Activated CD8-positive, alpha-beta memory T cell treated with anti-CD3 and anti-CD28 coated beads, Interleukin-2, amount 50 U/mL, for 24 hours (primary cell): ENCODE data around the gene UGT1A10.
"Not testable (repeated sequence)": the region's sequence is repeated elsewhere in the genome, so short reads cannot be mapped to it uniquely, and the experiment has no call there.

Source experiments
- DNase-seq: peaks from one replicate; pipeline ENCODE4 v3.0.0-alpha.2; 2020; ENCODE audit errors: extremely low read depth

UGT1A10 gene

DNA sequence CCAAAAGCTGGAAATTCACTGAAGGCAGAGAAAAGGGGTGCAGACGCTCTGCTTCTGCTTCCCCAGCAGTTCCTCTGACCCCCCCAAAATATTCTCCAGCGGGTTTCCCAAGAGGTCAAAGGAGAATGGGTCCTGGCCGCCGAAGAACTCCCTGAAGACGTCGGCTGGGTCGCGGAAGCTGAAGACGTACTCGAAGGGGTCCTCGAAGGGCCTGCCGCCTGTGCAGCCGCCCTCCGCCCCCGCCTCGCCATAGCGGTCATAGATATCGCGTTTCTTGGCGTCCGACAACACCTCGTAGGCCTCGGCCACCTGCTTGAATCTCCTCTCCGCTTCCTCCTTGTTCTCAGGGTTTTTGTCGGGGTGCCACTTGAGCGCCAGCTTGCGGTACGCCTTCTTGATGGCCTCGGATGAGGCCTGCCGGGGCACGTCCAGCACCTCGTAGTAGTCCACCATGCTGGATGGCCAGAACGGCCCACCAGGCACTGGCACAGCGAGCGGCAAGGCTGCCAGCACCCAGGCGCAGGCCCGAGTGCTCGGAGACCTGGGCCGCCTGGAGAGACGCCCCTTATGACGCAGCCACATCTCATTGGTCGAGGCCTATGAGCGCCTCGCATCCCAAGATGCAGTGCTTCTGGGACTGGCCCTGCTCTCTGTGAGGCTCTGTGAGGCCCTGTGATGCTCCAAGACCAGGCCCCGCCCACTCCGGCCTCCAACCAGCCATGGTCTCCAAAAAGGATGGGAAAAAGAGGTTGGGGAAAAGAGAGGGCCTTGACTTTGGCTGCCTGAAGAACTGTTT is 107.4 kb downstream of the UGT1A10 start:
- DNase-seq, result no peak

DNA sequence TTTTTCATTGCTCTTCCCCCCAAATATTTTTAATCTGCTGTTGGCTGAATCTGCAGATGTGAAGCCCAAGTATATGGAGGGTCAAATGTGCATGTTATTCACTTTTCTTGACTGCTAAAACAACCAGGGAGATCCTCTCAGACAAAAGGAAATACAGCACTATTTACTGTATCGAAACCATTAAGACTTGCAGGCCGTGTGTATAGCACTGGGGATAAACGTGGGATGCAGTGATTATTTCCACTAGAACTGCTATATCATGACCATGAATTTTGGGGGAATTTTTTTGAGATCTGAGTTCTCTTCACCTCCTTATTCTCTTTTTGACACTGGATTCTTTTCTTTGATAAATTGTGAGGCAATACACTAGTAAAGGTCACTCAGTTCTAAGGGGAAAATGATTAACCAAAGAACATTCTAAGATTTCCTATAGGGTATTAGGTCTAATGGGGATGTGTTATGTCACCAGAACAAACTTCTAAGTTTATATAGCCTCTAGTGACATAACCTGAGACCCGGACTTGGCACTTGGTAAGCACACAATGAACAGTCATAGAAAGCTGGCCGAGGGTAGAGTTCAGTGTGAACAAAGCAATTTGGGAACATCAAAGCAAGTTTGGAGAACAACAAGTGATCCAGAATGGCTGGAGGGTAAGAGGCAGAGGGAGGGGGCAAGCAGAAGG is 109.0 kb downstream of the UGT1A10 start:
- no peak for DNase-seq

DNA sequence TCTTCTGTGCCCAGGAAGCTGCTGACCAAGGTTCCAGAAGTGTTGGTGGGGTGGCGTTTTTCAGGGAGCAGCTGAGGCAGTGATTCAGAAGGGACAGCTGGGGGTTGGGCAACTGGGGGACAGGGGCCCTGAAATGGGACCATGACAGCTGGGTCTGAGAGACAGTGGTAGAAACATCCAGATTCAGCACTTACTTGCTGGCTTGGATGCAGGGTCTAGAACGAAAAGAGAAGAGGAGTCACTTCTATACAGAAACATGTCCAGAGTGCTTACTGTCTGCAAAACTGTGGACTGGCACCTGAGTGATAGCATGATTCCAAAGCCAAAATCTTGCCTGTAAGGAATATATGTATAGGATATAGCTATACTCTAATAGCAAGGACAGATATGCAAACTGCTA is 109.6 kb downstream of the UGT1A10 start:
- DNase-seq, result not testable (repeated sequence)

DNA sequence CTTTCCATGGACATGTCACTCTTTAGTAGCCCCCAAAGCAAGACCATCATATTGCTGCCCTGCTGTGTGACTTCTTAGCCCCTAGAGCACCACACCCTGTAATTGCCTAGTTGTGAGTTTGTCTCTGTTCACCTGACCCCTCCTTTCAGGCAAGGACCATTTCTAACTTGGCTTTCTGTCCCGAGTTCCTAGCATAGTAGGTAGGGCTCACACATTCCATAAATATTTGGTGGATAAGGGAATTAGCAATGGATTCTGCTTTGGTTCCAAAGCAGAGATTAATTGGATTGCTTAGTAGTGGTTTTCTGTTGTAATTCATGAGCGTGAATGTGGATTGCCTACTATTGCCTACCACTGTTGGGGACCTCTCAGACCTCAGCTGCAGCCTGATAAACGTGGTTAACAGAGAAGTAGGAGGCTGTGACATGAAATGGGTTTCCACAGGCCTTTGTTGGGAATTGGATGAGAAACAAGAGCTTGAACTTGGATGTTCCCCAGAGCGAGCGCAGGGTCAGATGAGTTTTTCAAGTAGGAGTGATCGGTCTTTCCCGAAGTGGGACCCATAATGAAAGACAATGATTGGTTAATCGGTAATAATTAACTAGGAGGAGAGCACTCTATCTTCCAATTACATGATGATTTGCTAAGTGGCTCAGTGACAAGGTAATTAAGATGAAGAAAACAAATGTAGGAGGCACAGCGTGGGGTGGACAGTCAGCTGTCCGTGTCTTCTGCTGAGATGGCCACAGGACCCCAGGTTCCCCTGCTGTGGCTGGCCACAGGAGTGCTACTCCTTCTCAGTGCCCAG is 110.4 kb downstream of the UGT1A10 start:
- no peak for DNase-seq

DNA sequence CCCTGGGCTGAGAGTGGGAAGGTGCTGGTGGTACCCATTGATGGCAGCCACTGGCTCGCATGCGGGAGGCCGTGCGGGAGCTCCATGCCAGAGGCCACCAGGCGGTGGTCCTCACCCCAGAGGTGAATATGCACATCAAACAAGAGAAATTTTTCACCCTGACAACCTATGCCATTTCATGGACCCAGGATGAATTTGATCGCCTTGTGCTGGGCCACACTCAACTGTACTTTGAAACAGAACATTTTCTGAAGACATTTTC is 111.0 kb downstream of the UGT1A10 start:
- no peak for DNase-seq

DNA sequence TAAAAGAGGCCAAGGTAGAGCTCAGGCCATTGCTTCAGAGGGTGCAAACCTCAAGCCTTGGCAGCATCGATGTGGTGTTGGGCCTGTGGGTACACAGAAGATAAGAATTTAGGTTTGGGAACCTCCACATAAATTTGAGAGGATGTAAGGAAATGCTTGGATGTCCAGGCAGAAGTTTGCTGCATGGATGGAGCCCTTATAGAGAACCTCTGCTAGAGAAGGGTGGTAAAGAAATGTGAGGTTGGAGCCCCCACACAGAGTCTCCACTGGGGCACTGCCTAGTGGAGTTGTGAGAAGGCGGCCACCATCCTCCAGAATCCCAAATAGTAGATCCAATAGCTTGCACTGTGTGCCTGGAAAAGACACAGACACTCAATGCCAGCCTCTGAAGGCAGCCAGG is 114.4 kb downstream of the UGT1A10 start:
- DNase-seq, result not testable (repeated sequence)

DNA sequence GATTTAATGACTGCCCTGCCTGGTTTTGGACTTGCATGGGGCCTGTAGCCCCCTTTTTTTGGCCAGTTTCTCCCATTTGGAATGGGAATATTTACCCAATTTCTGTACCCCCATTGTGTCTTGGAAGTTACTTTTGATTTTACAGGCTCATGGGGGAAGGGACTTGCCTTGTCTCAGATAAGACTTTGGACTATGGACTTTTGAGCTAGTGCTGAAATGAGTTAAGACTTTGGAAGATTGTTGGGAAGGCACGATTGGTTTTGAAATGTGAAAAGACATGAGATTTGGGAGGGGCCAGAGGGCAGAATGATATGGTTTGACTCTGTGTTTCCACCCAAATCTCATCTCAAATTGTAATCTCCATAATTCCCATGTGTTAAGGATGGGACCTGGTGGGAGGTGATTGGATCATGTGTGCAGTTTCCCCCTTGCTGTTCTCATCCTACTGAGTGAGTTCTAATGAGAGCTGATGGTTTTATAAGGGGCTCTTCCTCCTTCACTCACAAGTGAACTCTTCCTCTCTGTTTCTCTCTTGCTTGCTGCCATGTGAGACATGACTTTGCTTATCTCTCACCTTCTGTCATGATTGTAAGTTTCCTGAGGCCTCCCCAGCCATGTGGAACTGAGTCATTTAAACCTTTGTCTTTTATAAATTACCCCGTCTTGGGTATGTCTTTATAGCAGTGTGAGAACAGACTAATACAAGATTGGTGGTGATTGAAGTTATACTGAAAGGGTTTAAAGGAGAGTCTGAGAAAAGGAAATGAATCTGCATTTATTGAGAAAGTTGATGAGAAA is 115.2 kb downstream of the UGT1A10 start:
- not testable (repeated sequence) for DNase-seq

DNA sequence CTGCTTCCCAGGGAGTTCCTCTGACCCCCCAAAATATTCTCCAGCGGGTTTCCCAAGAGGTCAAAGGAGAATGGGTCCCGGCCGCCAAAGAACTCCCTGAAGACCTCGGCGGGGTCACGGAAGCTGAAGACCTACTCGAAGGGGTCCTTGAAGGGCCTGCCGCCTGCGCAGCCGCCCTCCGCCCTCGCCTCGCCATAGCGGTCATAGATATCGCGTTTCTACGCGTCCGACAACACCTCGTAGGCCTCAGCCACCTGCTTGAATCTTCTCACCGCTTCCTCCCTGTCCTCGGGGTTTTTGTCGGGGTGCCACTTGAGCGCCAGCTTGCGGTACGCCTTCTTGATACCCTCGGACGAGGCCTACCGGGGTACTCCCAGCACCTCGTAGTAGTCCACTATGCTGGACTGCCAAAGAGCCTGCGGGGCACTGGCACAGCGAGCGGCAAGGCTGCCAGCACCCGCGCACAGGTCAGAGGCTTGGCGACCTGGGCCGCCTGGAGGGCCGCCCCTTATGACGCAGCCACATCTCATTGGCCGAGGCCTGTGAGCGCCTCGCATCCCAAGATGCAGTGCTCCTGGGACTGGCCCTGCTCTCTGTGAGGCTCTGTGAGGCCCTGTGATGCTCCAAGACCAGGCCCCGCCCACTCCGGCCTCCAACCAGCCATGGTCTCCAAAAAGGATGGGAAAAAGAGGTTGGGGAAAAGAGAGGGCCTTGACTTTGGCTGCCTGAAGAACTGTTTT is 118.8 kb downstream of the UGT1A10 start:
- DNase-seq, result no peak

DNA sequence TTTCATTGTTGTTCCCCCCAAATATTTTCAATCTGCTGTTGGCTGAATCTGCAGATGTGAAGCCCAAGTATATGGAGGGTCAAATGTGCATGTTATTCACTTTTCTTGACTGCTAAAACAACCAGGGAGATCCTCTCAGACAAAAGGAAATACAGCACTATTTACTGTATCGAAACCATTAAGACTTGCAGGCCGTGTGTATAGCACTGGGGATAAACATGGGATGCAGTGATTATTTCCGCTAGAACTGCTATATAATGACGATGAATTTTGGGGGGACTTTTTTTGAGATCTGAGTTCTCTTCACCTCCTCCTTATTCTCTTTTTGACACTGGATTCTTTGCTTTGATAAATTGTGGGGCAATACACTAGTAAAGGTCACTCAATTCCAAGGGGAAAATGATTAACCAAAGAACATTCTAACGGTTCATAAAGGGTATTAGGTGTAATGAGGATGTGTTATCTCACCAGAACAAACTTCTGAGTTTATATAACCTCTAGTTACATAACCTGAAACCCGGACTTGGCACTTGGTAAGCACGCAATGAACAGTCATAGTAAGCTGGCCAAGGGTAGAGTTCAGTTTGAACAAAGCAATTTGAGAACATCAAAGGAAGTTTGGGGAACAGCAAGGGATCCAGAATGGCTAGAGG is 120.3 kb downstream of the UGT1A10 start:
- DNase-seq, result no peak

DNA sequence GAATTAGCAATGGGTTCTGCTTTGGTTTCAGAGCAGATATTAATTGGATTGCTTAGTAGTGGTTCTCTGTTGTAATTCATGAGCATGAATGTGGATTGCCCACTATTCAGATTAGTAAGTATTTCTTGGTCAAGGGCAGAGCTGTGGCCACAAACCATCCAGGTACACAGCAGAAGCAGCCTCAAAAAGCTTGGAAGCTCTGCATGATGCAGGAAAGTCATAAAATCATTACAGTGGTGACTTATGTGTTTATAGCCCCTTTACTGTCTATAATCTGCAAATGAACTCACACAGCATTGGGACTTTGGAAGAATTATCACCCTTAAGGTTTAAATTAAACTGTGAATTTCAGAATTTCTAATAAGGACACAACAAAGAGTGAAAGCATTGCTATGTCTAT is 121.9 kb downstream of the UGT1A10 start:
- DNase-seq, result no peak

DNA sequence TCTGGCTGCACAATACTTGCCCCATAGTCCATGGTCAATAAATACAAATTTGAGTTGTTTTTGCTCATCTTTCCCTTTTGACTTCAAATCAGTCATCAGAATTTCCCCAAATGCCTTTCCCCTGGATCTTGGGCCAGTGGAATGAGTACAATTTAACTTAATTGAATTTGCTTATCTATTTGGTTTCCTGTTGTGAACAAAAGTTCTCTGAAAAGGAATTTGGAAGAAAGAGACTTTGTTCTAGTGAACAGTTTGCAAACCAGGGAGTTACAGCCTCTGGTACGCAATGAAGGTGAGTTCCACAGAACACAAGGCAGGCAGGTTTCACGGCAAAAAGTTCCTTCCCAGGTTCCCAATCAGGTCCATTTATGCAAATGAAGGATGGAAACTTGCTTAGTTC is 122.6 kb downstream of the UGT1A10 start:
- DNase-seq, result no peak

DNA sequence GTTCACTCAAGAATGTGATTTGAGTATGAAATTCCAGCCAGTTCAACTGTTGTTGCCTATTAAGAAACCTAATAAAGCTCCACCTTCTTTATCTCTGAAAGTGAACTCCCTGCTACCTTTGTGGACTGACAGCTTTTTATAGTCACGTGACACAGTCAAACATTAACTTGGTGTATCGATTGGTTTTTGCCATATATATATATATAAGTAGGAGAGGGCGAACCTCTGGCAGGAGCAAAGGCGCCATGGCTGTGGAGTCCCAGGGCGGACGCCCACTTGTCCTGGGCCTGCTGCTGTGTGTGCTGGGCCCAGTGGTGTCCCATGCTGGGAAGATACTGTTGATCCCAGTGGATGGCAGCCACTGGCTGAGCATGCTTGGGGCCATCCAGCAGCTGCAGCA is 123.8 kb downstream of the UGT1A10 start, which contains the start of gene UGT1A1:
Gene UGT1A1 (plus strand): TSS at position 228 of the 400 bp plus-strand sequence. CDS start 18 bp downstream, at position 246.
- DNase-seq, result no peak

DNA sequence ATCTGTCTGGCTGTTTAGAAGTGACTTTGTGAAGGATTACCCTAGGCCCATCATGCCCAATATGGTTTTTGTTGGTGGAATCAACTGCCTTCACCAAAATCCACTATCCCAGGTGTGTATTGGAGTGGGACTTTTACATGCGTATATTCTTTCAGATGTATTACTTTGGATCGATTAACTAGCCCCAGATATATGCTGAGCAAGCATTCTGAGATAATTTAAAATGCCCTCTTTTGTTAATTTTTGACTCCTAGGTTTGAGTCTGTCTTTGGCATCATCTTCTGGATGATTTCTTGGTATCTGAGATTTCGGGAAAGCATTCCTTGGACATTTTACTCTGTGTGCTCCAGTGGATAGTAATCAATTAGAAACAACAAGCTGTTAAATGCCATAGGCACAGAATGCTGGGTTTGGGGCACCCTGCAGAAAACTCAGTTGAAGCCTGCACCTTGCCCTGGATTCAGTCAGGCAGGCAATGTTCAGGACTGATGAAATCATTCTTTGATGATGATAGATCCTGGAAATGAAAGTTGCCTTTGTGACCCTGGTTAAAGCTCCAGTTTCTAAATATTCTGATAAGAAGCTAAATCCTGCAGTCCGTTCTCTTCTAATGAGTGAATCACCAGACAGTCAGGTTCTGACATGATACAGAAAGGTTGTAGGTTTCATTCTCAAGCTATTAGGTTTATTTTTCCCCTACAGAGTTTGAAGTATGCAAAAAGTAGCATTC is 125.0 kb downstream of the UGT1A10 start:
- no peak for DNase-seq

DNA sequence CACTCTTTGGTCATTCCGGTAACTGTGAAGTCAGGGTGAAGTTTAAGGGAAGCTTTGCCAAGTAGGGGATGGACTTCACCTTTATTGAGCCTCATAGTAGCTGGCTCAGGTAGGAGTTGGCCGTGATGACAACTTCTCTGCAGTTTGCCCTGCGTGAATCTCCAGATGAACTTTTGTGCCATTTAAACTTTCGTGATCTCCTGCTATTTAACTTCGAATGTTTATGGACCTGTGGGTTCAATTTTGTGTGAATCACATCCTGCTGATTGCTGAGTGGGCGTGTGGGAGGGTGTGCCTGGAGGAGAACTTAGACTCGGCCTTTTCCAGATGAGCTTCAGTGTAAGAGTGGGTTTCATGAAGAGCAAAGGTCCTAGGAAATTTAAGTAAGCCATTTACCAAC is 128.0 kb downstream of the UGT1A10 start:
- no peak for DNase-seq

DNA sequence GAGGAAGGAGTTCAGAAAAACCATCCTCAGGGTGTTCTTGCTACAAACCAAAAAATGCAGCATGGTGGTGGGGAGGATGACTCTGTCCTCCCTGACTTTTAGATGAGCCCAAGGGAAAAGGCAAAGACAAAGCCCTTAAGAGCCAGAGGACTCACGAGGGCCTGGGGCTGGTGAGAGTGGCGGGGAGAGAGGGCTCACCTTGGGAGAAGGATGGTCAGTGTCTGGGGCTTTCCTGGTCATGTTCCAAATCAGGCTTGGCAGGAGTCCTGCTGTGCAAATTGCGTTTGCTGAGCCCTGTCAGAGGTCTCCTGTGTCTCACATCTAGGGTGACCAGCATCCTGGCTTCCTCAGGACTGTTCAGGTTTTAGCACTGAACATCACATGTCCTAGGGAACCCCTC is 128.5 kb downstream of the UGT1A10 start:
- no peak for DNase-seq

DNA sequence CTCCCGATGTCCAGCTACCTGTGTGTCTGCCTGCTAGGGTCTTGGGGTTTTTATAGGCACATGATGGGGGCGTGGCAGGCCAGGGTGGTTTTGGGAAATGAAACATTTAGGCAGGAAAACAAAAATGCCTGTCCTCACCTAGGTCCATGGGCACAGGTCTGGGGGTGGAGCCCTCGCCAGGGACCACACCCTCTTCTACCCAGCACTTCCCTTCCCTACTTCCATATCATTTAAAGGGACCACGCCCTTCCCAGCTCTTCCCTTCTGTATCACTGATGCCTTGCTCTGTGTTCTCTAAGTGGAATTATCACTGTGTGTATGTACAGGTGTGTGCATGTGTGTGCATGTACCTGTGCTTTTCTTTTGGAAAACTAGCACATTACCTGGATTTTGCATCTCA is 130.2 kb downstream of the UGT1A10 start:
- DNase-seq, result no peak

DNA sequence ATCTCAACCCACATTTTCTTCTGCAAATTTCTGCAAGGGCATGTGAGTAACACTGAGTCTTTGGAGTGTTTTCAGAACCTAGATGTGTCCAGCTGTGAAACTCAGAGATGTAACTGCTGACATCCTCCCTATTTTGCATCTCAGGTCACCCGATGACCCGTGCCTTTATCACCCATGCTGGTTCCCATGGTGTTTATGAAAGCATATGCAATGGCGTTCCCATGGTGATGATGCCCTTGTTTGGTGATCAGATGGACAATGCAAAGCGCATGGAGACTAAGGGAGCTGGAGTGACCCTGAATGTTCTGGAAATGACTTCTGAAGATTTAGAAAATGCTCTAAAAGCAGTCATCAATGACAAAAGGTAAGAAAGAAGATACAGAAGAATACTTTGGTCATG is 131.8 kb downstream of the UGT1A10 start:
- DNase-seq, result no peak

DNA sequence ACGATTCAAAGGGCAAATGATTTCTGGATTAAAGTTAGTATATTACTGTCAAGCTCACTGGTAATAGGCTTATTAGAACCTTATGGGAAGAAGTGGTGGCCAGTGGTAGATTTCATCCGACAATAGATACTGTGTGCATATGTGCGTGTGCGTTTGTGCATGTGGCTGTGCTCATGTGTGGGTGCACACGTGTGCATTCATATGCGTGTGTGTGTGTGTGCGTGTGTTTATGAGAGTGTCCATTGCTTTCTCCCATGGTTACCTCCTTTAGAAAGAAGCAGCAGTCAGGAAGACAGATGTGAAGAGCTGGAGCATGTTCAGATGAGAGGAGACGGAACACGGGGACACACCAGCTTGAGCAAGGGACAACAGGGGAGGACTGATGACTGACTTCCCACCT is 133.0 kb downstream of the UGT1A10 start:
- no peak for DNase-seq

DNA sequence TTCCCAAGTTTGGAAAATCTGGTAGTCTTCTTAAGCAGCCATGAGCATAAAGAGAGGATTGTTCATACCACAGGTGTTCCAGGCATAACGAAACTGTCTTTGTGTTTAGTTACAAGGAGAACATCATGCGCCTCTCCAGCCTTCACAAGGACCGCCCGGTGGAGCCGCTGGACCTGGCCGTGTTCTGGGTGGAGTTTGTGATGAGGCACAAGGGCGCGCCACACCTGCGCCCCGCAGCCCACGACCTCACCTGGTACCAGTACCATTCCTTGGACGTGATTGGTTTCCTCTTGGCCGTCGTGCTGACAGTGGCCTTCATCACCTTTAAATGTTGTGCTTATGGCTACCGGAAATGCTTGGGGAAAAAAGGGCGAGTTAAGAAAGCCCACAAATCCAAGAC is 135.9 kb downstream of the UGT1A10 start:
- DNase-seq, result no peak

DNA sequence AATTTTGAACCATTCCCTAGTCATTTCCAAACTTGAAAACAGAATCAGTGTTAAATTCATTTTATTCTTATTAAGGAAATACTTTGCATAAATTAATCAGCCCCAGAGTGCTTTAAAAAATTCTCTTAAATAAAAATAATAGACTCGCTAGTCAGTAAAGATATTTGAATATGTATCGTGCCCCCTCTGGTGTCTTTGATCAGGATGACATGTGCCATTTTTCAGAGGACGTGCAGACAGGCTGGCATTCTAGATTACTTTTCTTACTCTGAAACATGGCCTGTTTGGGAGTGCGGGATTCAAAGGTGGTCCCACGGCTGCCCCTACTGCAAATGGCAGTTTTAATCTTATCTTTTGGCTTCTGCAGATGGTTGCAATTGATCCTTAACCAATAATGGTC is 136.3 kb downstream of the UGT1A10 start:
- DNase-seq, result no peak
